Activated T-cell treated with anti-CD3 and anti-CD28 coated beads for 4 hours (primary cell): ENCODE results near the gene PDP2.

Source experiments
- DNase-seq: peaks from one replicate; pipeline ENCODE4 v3.0.0-alpha.2; 2020

The PDP2 gene

DNA sequence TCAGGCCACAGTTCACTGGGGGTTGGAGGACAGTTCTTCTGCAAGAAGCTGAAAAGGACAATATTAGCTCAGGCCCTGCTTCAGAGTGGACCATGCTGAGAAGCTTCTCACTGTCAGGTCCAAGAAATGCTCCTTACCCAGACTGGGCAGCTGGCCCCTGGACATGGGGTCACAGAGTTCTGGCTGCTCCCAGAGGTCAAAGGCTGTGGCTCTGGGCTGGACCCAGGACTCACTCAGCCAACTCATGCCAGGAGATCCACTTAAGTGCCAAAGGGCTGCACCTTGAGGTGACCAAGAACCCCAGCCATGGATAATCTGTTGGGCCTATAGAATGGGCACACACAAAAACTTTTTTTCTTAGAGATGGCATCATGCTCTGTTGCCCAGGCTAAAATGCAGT is 59.1 kb downstream of the PDP2 start:
- DNase-seq: no peak

DNA sequence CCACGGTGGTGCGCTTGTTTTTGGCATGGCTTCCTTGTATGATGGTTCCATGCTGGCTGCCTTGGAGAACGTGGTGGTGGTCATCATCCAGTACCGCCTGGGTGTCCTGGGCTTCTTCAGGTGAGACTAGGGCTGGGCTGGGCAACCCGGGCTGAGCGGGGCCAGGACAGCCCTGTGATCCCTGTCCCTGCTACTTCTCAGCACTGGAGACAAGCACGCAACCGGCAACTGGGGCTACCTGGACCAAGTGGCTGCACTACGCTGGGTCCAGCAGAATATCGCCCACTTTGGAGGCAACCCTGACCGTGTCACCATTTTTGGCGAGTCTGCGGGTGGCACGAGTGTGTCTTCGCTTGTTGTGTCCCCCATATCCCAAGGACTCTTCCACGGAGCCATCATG is 59.9 kb downstream of the PDP2 start:
- no peak for DNase-seq
